ENCODE measurements around the gene AGPAT4. TPM values are rescaled to one million over a fixed set of nuclear protein-coding genes. Genes with fewer than 3 reads are reported as not detected.

The AGPAT4 gene
- total and polyA plus RNA-seq, 2 donors (not counting 3 experiments of a cell fraction or from before 2014, with no cell fraction given): 10.2 to 15.2 TPM

- CTCF ChIA-PET: no interaction called here
- TF ChIP-seq POLR2A (IDR thresholded peaks at IDR 0.05; ENCODE audit: low read depth, low read length) (no peak), CTCF (IDR thresholded peaks at IDR 0.05; ENCODE audit: extremely low read depth in 1 of 2, insufficient read depth in 1 of 2, low read depth in 1 of 2, low read length in 2 of 2) (no peak), MAX (IDR thresholded peaks at IDR 0.05; ENCODE audit: insufficient read depth, insufficient read length) (no peak), GATA2 (IDR thresholded peaks at IDR 0.05; ENCODE audit: insufficient read depth, insufficient read length, low read depth, low read length) (no peak), EZH2 (IDR thresholded peaks at IDR 0.05; ENCODE audit: borderline replicate concordance, low read depth, low read length, severe bottlenecking) (no peak), FOS (IDR thresholded peaks at IDR 0.05; ENCODE audit: borderline replicate concordance, insufficient read depth, low read length) (no peak), JUN (IDR thresholded peaks at IDR 0.05; ENCODE audit: borderline replicate concordance, insufficient read depth, insufficient read length, low read depth) (no peak), MYC (IDR thresholded peaks at IDR 0.05; ENCODE audit: low read depth, low read length) (no peak)
- POLR2A ChIA-PET: no interaction called here
- FAIRE-seq: no peak
- no peaks in the 10 kb centered on the region for H3K79me2 ChIP-seq (ENCODE audit: control insufficient read depth, insufficient read depth, low read length)
- H3K4me3 ChIP-seq (replicated peaks in 1 of 3; ENCODE audit: insufficient read depth in 1 of 3, low read depth in 1 of 3, low read length in 3 of 3): no peak overlapping the region
- DNase-seq (ENCODE audit: low read depth, low spot score): no peak
- H3K4me2 ChIP-seq (ENCODE audit: insufficient read depth, low read length): no peak overlapping the region
- H3K27ac ChIP-seq (ENCODE audit: insufficient read depth, low read depth, low read length): no peak overlapping the region
- intact Hi-C loops (cut with micrococcal nuclease) (no loop called here), dilution Hi-C loops (cut with MboI; ENCODE audit: extremely low pct_ligation_motif_present, low sequenced_read_pairs) (no loop called here)
- H2AFZ ChIP-seq (ENCODE audit: low read depth, low read length): no peak overlapping the region
- H4K20me1 ChIP-seq (replicated peaks; ENCODE audit: control insufficient read depth, extremely low read depth, insufficient read depth, low read length): no peaks in the 10 kb centered on the region
- no peaks in the 10 kb centered on the region for H3K27me3 ChIP-seq (ENCODE audit: control insufficient read depth in 2 of 2, insufficient read depth in 2 of 2, low read length in 2 of 2)
- H3K9me1 ChIP-seq (replicated peaks; ENCODE audit: control insufficient read depth, extremely low read depth, insufficient read depth, low read length): no peaks in the 10 kb centered on the region
- H3K9ac ChIP-seq (replicated peaks; ENCODE audit: extremely low read depth, insufficient read depth, low read length): no peak overlapping the region
- H3K36me3 ChIP-seq (ENCODE audit: control insufficient read depth in 2 of 2, extremely low read depth in 1 of 2, insufficient read depth in 2 of 2, low read length in 2 of 2): no peaks in the 10 kb centered on the region
- BruUV-seq (replicated peaks): no TSS peak
- peaks cover 2% of the 10 kb centered on the region for H3K9me3 ChIP-seq (replicated peaks; ENCODE audit: control insufficient read depth, insufficient read depth, low read length)
- no peaks in the 10 kb centered on the region for H3K4me1 ChIP-seq (ENCODE audit: control insufficient read depth, extremely low read depth, insufficient read depth, low read length)
Measured at GRCh38 chr6:161212902-161213301, 61.0 kb downstream of the AGPAT4 start.
